Activated CD4-positive, alpha-beta memory T cell treated with anti-CD3 and anti-CD28 coated beads for 36 hours (primary cell): ENCODE measurements around the gene KCNA3. TPM values are rescaled to one million over a fixed set of nuclear protein-coding genes. Genes with fewer than 3 reads are reported as not detected.

Experiments used
- CTCF ChIA-PET: fragments of 350-600 bp; sonication (Branson Sonifier 250); formaldehyde crosslinking; loops from one replicate; lab custom pipeline; 2021; ENCODE audit warnings: antibody characterized with exemption, inconsistent platforms; lab: Charles Lee
- POLR2A ChIA-PET: fragments of 350-600 bp; sonication (Branson Sonifier 250); formaldehyde crosslinking; loops from one replicate; lab custom pipeline; 2021; ENCODE audit warnings: antibody characterized with exemption; lab: Charles Lee
- DNase-seq: peaks from one replicate; pipeline ENCODE4 v3.0.0-alpha.2; 2020
- H3K27ac Mint-ChIP-seq: one replicate; pipeline ENCODE4 v1.8.0; 2021; ENCODE audit warnings: mixed read lengths
- H3K27me3 Mint-ChIP-seq: one replicate; pipeline ENCODE4 v1.8.0; 2021; ENCODE audit warnings: mixed read lengths
- H3K36me3 Mint-ChIP-seq: one replicate; pipeline ENCODE4 v1.8.0; 2021; ENCODE audit warnings: mixed read lengths
- H3K4me1 Mint-ChIP-seq: one replicate; pipeline ENCODE4 v1.8.0; 2021; ENCODE audit warnings: low read depth, mixed read lengths
- H3K4me3 Mint-ChIP-seq: one replicate; pipeline ENCODE4 v1.8.0; 2021; ENCODE audit warnings: mild to moderate bottlenecking, mixed read lengths
- H3K9me3 Mint-ChIP-seq: one replicate; pipeline ENCODE4 v1.8.0; 2021; ENCODE audit warnings: mixed read lengths
- intact Hi-C: fragments of 100-400 bp; cut with micrococcal nuclease; formaldehyde crosslinking; loops from one replicate; pipeline ENCODE4 v1.15.1; 2023
- total RNA-seq, 2 experiments: library from RNA; stranded (reverse); gene quantifications; one replicate each; pipeline ENCODE4 v1.2.3, GENCODE V29; 2021

KCNA3 gene
- total RNA-seq, 2 experiments from 2014 or later: 25.2 to 25.6 TPM

- no peaks in the 10 kb centered on the region for H3K27me3 Mint-ChIP-seq
- no peak overlapping the region for H3K4me3 Mint-ChIP-seq
- ChIA-PET POLR2A (interaction anchor here (0.5 to 4.2 kb wide), 5 partner anchors 9 to 101 kb away, joined by 3 to 32 read pairs (median 10); no protein-coding TSS in a partner anchor), CTCF (interaction anchor here (1.0 to 3.6 kb wide), 6 partner anchors 8 to 127 kb away, joined by 3 to 21 read pairs (median 6); no protein-coding TSS in a partner anchor)
- intact Hi-C loops: loop anchor here (10.0 kb wide), 3 partner anchors 327 to 957 kb away; partner anchors contain the start of genes KCNC4 and LRIF1
- H3K4me1 Mint-ChIP-seq: peaks cover 90% of the 10 kb centered on the region
- peak overlapping the region; percentile 50 for H3K27ac Mint-ChIP-seq
- no peak for DNase-seq
- peaks cover 3% of the 10 kb centered on the region for H3K9me3 Mint-ChIP-seq
- H3K36me3 Mint-ChIP-seq: peaks cover 4% of the 10 kb centered on the region
These were observed 36.7 kb downstream of the KCNA3 start for GRCh38 chr1:110638058-110638457.

DNA sequence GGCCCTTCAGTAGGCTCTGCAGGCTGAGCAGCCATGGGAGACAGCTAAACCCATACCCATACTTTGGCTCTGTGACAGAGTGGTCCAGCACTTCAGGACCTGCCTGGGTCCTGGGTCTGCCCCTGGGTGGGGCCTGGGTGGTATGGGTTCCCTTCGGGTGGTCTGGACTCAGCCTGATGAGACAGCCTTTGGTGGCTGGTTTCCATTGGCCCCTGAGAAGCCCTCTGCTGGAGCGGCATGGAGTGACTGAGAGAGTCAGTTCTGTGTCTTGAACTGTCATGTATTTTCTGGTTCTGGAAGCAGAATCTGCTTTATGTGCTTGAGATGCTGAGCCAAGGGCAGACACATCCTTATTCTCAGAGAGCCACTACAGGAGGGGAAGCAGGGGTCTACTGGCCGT, 37.3 kb downstream of the KCNA3 start:
- Mint-ChIP-seq H3K27ac (peak overlapping the region; percentile 50), H3K9me3 (peaks cover 3% of the 10 kb centered on the region), H3K4me3 (no peak overlapping the region), H3K36me3 (peaks cover 4% of the 10 kb centered on the region), H3K4me1 (peaks cover 87% of the 10 kb centered on the region), H3K27me3 (no peaks in the 10 kb centered on the region)
- intact Hi-C loops: loop anchor here (10.0 kb wide), 3 partner anchors 327 to 957 kb away; partner anchors contain the start of genes KCNC4 and LRIF1
- DNase-seq: no peak
- CTCF ChIA-PET: interaction anchor here (1.0 to 3.6 kb wide), 6 partner anchors 8 to 128 kb away, joined by 3 to 21 read pairs (median 6); no protein-coding TSS in a partner anchor
- POLR2A ChIA-PET: interaction anchor here (1.9 to 6.7 kb wide), 4 partner anchors 9 to 35 kb away, joined by 10 to 88 read pairs (median 22); no protein-coding TSS in a partner anchor

DNA sequence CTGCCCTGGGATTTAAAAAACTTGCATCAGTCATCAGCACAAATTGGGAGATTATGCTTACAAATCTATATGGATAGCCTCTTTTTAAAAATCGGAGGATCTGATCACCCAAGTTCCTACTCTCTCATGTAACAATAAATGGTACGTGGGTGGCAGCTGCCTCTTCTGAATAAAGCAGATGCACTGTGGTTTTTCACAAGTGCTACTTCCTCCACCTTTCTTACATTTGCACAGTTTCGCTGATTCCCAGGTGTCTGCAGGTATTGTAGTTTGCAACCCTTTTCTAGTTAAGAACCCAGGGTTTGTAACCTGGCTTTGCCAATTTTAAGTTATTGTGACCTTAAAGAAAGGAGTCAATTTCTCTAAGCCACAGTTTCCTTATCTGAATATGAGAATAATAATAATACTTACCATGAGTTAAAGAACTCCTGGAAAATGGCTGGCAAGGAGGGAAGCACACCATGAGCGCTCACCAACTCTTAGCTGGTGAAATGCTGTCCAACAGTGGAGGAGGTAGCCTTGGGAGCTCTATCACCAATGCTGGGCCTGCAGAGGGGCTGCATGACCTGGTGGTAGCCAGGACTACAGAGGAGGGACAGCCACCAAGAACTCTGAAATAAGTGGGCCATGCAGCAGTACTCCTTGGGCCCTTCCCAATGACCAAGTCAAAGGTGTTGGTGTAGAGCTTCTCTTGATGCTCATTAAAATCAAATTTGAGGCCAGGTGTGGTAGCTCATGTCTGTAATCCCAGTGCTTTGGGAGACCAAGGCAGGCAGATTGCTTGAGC, 38.4 kb downstream of the KCNA3 start:
- intact Hi-C loops: loop anchor here (10.0 kb wide), 3 partner anchors 328 to 958 kb away; partner anchors contain the start of genes KCNC4 and LRIF1
- POLR2A ChIA-PET: interaction anchor here (0.6 to 6.7 kb wide), 4 partner anchors 10 to 36 kb away, joined by 4 to 88 read pairs (median 19); no protein-coding TSS in a partner anchor
- Mint-ChIP-seq H3K9me3 (peaks cover 1% of the 10 kb centered on the region), H3K27ac (peak overlapping the region; percentile 93), H3K36me3 (peaks cover 2% of the 10 kb centered on the region), H3K4me1 (peaks cover 78% of the 10 kb centered on the region), H3K27me3 (no peaks in the 10 kb centered on the region), H3K4me3 (no peak overlapping the region)
- CTCF ChIA-PET: interaction anchor here (1.7 to 7.9 kb wide), 7 partner anchors 11 to 144 kb away, joined by 7 to 98 read pairs (median 20); partner anchors contain the start of gene KCNA3
- peak; percentile 41 for DNase-seq

GRCh38 chr1:110635434-110635833, 39.3 kb downstream of the KCNA3 start:
- DNase-seq: no peak
- peaks cover 1% of the 10 kb centered on the region for H3K36me3 Mint-ChIP-seq

GRCh38 chr1:110634455-110635311, 40.1 kb downstream of the KCNA3 start:
- H3K4me1 Mint-ChIP-seq: peaks cover 68% of the 10 kb centered on the region
- POLR2A ChIA-PET: interaction anchor here (0.7 to 6.7 kb wide), 7 partner anchors 12 to 813 kb away, joined by 3 to 88 read pairs (median 5); no protein-coding TSS in a partner anchor
- H3K9me3 Mint-ChIP-seq: no peaks in the 10 kb centered on the region
- DNase-seq: peak; percentile 91
- intact Hi-C loops: loop anchor here (1.0 to 10.0 kb wide), 5 partner anchors 13 to 960 kb away; partner anchors contain the start of genes KCNC4 and LRIF1
- H3K36me3 Mint-ChIP-seq: no peaks in the 10 kb centered on the region
- H3K4me3 Mint-ChIP-seq: peak overlapping the region; percentile 51
- peak overlapping the region; percentile 93 for H3K27ac Mint-ChIP-seq
- H3K27me3 Mint-ChIP-seq: no peaks in the 10 kb centered on the region
- CTCF ChIA-PET: interaction anchor here (1.0 to 7.9 kb wide), 14 partner anchors 13 to 396 kb away, joined by 3 to 98 read pairs (median 4); partner anchors contain the start of gene KCNA3

More at GRCh38 chr1:110635434-110635833, 39.3 kb downstream of the KCNA3 start:
- no peaks in the 10 kb centered on the region for H3K9me3 Mint-ChIP-seq
- peak overlapping the region; percentile 93 for H3K27ac Mint-ChIP-seq
- intact Hi-C loops: loop anchor here (1.0 to 10.0 kb wide), 5 partner anchors 12 to 959 kb away; partner anchors contain the start of genes KCNC4 and LRIF1
- H3K27me3 Mint-ChIP-seq: no peaks in the 10 kb centered on the region
- H3K4me3 Mint-ChIP-seq: peak overlapping the region; percentile 51
- POLR2A ChIA-PET: interaction anchor here (0.6 to 6.7 kb wide), 7 partner anchors 11 to 240 kb away, joined by 3 to 88 read pairs (median 5); no protein-coding TSS in a partner anchor
- CTCF ChIA-PET: interaction anchor here (1.0 to 7.9 kb wide), 13 partner anchors 12 to 240 kb away, joined by 3 to 98 read pairs (median 6); partner anchors contain the start of gene KCNA3
- H3K4me1 Mint-ChIP-seq: peaks cover 75% of the 10 kb centered on the region

GRCh38 chr1:110634086-110634454, 40.7 kb downstream of the KCNA3 start:
- H3K4me3 Mint-ChIP-seq: peak overlapping the region; percentile 6
- no peaks in the 10 kb centered on the region for H3K9me3 Mint-ChIP-seq
- ChIA-PET CTCF (interaction anchor here (1.3 to 7.9 kb wide), 6 partner anchors 13 to 396 kb away, joined by 3 to 98 read pairs (median 8); partner anchors contain the start of gene KCNA3), POLR2A (interaction anchor here (1.1 to 6.7 kb wide), 4 partner anchors 13 to 39 kb away, joined by 5 to 88 read pairs (median 20); no protein-coding TSS in a partner anchor)
- peaks cover 66% of the 10 kb centered on the region for H3K4me1 Mint-ChIP-seq
- H3K36me3 Mint-ChIP-seq: no peaks in the 10 kb centered on the region
- intact Hi-C loops: loop anchor here (10.0 kb wide), 3 partner anchors 331 to 961 kb away; partner anchors contain the start of genes KCNC4 and LRIF1
- H3K27ac Mint-ChIP-seq: peak overlapping the region; percentile 93
- H3K27me3 Mint-ChIP-seq: no peaks in the 10 kb centered on the region
- DNase-seq: no peak

DNA sequence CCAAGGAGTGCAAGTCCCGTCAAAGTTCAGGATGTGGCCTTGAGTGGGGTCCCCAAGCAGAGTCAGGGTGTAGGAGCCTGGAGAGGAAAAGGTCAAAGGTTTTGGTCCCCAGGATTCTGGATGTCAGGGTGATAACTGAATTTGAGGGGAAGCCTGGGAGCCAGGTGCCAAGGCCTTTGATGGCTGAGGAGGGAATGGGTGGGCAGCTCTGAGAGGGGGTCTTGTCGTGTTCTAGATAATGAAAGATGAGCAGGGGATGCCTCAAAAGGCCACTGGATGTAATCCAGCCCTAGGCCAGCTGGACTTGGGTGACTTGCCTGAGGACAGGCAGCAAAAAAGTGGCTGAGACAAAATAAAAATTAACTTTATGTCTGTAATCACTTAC, 41.1 kb downstream of the KCNA3 start:
- DNase-seq: no peak
- CTCF ChIA-PET: interaction anchor here (1.4 to 7.9 kb wide), 4 partner anchors 13 to 397 kb away, joined by 4 to 98 read pairs (median 12); no protein-coding TSS in a partner anchor
- Mint-ChIP-seq H3K36me3 (no peaks in the 10 kb centered on the region), H3K9me3 (no peaks in the 10 kb centered on the region), H3K4me3 (no peak overlapping the region), H3K4me1 (peaks cover 65% of the 10 kb centered on the region), H3K27ac (peak overlapping the region; percentile 64), H3K27me3 (no peaks in the 10 kb centered on the region)
- intact Hi-C loops: loop anchor here (10.0 kb wide), 3 partner anchors 331 to 961 kb away; partner anchors contain the start of genes KCNC4 and LRIF1
- POLR2A ChIA-PET: interaction anchor here (1.3 to 6.7 kb wide), 3 partner anchors 13 to 39 kb away, joined by 7 to 88 read pairs (median 32); no protein-coding TSS in a partner anchor

DNA sequence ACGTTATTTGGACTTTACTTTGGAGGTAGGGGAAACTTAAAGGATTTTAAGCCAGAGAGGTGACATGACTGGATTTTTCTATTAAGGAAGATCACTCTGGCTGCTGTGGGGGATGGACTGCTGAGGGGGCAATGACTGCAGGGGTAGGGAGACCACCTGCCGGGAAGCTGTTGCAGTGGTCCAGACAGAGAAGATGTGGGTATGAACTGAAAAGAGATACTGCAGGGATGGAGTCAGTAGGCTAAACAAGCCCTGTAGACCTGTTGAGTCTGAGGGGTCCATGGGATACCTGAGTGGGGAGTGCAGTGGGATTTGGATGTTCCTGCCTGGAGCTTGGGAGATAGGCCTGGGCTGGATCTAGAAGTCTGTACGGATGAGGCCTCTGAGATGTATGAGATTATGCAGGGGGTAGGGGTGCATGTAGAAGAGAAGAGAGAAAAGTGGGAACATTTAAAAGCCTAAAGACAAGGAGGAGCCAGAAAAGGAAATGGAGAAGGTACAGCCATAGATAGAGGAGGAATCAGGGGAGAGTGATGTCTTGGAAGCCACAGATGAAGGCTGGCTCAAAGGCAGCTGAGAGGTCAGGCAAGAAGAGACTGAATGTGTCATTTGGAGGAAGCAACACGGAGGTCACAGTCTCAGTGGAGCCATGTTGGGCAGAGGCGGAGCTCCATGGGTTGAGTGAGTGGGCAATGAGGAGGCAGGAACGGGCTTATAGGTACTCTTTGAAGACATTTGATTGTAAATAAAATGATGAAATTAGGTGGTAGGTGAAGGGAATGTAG, 42.7 kb downstream of the KCNA3 start:
- Mint-ChIP-seq H3K36me3 (peaks cover 3% of the 10 kb centered on the region), H3K4me3 (no peak overlapping the region), H3K9me3 (no peaks in the 10 kb centered on the region), H3K4me1 (peaks cover 65% of the 10 kb centered on the region), H3K27ac (no peak overlapping the region), H3K27me3 (no peaks in the 10 kb centered on the region)
- intact Hi-C loops: loop anchor here (1.0 to 10.0 kb wide), 10 partner anchors 13 to 963 kb away; partner anchors contain the start of genes CD53, KCNC4, LRIF1 and RBM15
- CTCF ChIA-PET: interaction anchor here (1.0 to 7.9 kb wide), 8 partner anchors 10 to 150 kb away, joined by 3 to 98 read pairs (median 9); no protein-coding TSS in a partner anchor
- POLR2A ChIA-PET: interaction anchor here (0.8 to 6.7 kb wide), 6 partner anchors 8 to 42 kb away, joined by 3 to 88 read pairs (median 4); partner anchors contain the start of gene KCNA3
- peak; percentile 55 for DNase-seq

GRCh38 chr1:110630839-110631663, 43.7 kb downstream of the KCNA3 start:
- ChIA-PET POLR2A (interaction anchor here (0.6 to 6.7 kb wide), 7 partner anchors 9 to 43 kb away, joined by 3 to 88 read pairs (median 5); partner anchors contain the start of gene KCNA3), CTCF (interaction anchor here (0.6 to 7.9 kb wide), 16 partner anchors 11 to 244 kb away, joined by 3 to 98 read pairs (median 4); partner anchors contain the start of gene KCNA2)
- intact Hi-C loops: loop anchor here (1.0 to 10.0 kb wide), 10 partner anchors 12 to 964 kb away; partner anchors contain the start of genes CD53, KCNC4, LRIF1 and RBM15
- no peaks in the 10 kb centered on the region for H3K27me3 Mint-ChIP-seq
- peaks cover 66% of the 10 kb centered on the region for H3K4me1 Mint-ChIP-seq
- H3K4me3 Mint-ChIP-seq: no peak overlapping the region
- DNase-seq: peak; percentile 92
- no peak overlapping the region for H3K27ac Mint-ChIP-seq
- H3K9me3 Mint-ChIP-seq: no peaks in the 10 kb centered on the region
- peaks cover 3% of the 10 kb centered on the region for H3K36me3 Mint-ChIP-seq
